HG03039 (cell line): ENCODE data around the gene ZNG1F.
"Not testable (repeated sequence)": the region's sequence is repeated elsewhere in the genome, so short reads cannot be mapped to it uniquely, and the experiment has no call there.

Experiments
- ATAC-seq: cut with Tn5 transposase; IDR thresholded peaks from one replicate; pipeline ENCODE4 v1.9.1; 2021; ENCODE audit warnings: mild to moderate bottlenecking, moderate library complexity; ENCODE audit not compliant: unreplicated experiment

Gene ZNG1F

DNA sequence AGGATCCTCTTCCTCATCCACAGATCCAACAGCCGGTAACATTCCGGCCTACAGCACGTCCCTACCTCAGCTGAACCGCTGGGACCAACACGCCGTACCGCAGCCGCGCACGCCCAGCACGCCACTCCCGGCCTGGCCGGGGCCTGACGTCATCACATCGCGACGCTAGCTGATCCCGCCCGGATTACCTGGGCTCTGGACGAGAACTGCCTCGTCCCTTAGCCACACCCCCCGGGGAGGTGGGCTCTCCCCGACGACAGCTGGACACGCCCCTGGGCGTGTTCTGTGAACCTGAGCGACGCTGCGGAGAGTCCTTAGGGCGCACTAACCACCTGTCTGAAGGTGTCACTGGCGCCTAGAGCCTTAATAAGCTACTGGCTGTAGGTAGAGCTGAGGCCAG is at the start of gene ZNG1F:
TSS of gene ZNG1F (minus strand) at position 101 of the 400 bp plus-strand sequence. CDS start at position 42, 59 bp downstream.
- ATAC-seq = not testable (repeated sequence)

DNA sequence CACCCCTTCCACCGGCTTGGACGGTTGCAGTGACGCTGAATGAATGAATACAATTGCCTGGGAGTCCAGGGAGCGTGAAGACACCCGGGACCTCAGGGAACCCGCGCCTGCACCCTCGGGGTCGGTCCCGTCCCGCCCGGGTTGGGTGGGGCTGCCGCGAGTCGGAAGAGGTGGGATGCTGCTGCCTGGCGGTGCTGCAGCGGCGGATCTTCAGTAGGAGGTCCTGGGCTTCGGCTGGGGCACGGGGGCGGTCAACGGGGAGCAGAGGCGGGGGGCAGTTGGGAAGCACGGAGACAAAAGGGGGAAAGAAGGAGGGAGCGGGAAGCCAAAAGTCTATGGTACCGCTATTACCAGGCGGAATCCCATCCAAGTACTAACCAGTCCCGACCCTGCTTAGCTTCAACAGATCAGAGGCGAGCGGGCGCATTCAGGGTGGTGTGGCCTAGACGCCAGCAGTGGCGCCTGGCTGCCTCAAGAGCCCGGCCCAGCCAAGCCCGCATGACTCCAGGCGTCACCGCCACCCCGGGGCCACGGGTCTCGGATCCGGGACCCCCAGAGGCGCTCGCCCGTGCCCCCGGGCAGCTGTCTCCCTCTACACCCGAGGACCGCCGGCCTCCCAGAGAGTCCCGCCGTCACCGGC is 48.1 kb upstream of the ZNG1F start:
- not testable (repeated sequence) for ATAC-seq

DNA sequence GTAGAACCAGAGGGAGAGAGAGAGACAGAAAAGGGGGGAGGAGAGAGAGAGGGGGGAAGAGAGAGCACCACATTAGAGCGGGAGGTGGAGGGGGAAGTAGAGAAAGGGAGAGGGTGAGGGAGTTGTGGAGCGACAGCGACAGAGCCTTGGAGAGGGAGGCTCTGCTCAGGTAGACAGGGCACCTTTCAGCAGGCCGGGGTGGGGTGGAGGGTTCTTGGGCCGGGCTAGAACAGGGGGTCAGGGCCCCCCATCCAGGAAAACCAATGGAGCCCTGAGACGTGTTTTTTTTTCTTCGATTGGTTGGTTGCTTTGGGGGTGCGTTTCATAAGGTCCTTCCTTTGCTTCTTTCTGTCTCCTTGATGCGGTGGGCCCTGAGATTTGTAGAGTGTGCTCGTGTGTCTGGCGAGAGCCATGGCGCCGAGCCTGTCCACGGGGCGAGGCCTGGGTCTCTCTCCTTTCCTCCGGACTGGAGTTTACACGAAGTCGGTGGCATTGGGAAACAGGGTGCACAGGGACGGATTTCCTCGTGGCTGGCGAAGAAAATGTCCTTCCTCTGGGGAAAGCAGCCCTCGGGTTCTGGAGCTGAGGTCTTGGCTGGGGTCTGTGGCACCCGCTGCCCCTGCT is 47.5 kb upstream of the ZNG1F start:
- not testable (repeated sequence) for ATAC-seq

DNA sequence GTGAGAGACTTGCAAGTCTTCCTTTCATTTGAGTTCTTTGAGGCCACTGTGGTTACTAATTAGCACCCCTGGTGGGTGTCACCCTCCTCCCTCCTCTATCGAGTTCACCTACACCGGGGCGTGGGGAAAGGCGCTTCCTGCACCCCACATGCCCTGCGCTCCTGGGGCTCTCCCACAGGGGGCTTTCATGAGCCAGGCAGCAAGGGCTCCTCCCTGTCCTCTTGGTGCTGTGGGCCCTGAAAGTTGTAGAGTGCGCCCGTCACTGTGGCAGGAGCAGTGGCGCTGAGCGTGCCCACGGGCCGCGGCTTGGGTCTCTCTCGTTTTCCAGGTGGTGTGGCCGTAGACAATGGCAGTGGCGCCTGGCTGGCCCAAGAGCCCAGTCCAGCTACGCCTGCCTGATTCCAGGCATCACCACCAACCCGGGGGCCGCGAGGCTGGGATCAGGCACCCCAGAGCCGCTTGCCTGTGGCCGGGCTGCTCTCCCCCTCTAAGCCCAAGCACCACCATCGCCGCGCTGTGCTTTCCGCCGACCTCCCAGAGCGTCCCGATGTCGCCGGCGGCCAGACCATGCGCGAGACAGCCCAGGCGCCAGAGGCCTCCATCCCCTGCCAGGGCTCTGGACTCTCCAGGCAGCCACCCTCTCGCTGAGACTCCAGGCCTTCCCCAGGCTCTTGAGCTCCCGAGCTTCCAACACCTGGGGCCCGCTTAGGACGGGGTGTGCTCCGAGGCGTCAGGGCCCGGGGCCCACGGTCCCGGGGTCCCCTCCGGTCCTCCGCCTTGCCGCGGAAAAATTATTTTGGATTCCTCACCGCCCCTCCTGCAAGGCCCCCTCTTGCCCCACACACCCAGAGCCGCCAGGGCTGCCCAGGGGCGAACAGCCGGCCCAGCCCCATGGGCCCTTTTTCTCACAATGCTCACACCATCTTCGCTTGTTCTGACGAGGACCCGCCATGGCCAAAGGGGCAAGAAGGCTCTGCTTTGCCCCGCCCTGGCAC is 46.0 kb upstream of the ZNG1F start:
- ATAC-seq = peak; percentile 100

DNA sequence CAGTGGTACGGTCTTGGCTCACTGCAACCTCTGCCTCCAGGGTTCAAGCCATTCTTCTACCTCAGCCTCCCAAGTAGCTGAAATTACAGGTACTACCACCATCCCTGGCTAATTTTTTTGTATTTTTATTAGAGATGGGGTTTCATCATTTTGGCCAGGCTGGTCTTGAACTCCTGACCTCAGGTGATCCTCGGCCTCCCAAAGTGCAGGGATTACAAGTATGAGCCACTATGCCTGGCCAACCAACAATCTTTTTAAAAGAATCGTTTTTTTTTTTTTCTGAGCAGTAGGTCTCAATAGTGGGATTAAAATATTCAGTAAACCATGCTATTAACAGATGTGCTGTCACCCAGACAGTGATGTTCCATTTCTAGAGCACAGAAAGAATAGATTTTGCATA is 45.1 kb upstream of the ZNG1F start:
- peak; percentile 9 for ATAC-seq

DNA sequence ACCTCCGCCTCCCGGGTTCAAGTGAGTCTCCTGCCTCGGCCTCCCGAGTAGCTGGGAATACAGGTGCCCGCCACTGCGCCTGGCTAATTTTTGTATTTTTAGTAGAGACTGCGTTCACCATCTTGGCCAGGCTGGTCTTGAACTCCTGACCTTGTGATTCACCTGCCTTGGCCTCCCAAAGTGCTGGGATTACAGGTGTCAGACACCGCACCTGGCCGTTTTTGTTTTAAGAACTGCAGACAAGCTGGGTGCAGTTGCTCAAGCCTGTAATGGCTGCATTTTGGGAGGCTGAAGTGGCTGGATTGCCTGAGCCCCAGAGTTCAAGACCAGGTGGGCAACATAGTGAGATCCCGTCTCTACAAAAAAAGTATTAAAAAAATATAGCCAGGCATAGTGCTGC is 43.2 kb upstream of the ZNG1F start:
- ATAC-seq = not testable (repeated sequence)

DNA sequence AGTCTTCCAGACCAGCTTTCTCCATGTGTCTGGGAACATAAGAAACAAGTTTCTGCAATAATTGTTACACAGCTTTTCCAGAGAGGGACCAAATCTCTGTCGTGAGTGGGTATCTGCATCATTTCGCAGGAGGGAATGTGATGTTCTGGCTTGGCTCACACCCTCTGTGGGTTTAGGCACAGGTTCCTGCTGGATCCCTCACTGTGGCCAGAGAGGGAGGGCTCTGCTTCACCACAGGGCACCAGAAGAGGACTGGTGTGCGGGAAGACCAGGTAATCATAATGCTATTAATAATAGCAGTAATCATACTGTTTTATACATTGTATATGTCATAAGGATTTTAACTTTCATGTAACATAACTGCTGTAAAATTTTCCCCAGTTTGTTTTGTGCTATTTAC is 41.3 kb upstream of the ZNG1F start:
- not testable (repeated sequence) for ATAC-seq

DNA sequence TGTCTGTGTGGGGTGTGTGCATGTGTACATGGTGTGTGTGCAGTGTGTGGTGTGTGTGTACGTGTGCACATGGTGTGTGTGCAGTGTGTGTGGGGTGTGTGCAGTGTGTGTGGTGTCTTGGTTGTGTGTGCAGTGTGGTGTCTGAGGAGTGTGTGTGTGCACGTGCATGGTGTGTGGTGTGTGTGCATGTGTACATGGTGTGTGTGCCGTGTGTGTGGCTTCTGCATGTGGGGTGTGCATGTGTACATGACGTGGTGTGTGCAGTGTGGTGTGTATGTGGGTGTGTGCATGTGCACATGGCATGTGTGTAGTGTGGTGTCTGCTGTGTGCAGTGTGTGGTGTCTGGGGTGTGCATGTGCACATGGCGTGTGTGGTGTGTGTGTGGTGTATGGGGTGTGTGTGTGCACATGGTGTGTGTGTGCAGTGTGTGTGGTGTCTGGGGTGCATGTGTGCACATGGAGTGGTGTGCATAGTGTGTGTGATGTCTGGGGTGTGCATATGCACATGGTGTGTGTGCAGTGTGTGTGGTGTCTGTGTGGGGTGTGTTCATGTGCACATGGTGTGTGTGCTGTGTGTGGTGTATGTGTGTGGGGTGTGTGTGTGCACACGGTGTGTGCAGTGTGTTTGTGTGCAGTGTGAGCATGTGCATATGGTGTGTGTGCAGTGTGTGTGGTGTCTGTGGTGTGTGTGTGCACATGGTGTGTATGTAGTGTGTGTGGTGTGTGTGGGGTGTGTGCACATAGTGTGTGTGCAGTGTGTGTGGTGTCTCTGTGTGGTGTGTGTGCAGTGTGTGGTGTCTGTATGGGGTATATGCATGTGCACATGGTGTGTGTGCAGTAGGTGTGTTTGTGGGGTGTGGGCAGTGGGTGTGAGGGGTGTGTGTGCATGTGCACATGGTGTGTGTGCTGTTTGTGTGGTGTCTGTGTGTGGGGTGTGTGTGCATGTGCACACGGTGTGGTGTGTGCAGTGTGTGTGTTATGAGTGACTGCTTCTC is 40.6 kb upstream of the ZNG1F start:
- no peak for ATAC-seq

DNA sequence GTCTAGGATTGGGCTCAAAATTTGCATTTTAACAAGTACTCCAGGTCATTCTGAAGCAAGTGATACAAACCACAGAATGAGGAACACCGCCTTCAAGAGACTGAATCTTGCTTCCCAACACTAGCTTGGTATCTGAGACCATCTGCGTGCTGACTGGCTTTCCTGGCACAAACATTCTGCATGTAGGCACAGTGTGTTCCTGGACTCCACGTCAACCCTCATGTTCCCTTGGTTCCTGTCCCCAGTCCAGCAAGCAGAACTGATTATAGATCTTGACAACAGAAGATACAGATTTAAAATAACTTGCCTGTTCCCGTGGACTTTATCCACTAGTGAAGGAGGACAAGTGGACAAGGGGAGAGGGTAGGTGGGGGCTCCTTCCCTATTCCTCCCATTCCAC is 30.7 kb upstream of the ZNG1F start:
- ATAC-seq = not testable (repeated sequence)

DNA sequence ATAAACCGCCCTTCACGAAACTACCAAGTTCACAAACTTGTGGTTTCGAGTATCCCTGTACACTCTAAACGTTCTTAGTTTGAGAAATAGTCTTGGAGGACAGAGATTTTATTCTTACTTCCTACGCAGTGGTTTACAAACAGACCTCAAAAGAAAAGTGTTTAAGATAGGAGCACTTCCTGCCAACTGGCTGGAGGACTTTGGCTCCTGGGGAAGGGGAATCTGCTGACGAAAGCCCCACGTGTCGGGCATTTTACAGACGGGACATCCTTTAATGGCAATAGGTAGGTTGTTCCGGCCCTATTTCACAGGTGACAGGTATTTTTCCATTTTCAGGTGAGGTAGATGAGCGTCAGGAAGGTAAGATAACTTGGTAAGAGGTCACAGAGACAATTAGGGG is 678 bp downstream of the ZNG1F start:
- ATAC-seq = not testable (repeated sequence)

DNA sequence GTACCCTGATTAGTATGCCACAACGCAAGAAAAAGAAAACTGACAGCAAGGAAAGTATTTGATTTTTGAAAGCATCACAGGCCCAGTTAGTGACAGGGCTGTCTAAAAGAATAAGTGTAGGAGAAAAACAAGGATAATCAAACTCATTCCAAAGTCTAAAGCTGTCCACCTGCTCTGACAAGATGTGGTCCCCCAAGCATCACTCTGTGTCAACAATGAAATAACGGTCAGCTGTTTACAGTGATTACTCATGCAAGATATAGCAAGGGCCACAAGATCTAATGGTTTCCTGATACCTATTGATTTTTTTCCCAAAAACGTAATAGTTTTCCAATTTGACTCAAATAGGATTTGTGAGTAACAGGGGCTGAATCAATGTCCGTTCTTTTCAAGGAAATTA is 14.1 kb downstream of the ZNG1F start:
- ATAC-seq = not testable (repeated sequence)

DNA sequence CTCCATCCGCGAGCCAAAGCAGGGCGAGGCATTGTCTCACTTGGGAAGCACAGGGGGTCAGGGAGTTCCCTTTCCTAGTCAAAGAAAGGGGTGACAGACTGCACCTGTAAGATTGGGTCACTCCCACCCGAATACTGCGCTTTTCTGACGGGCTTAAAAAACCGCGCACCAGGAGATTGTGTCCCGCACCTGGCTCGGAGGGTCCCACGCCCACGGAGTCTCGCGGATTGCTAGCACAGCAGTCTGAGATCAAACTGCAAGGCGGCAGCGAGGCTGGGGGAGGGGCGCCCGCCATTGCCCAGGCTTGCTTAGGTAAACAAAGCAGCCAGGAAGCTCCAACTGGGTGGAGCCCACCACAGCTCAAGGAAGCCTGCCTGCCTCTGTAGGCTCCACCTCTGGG is 39.0 kb downstream of the ZNG1F start:
- not testable (repeated sequence) for ATAC-seq

DNA sequence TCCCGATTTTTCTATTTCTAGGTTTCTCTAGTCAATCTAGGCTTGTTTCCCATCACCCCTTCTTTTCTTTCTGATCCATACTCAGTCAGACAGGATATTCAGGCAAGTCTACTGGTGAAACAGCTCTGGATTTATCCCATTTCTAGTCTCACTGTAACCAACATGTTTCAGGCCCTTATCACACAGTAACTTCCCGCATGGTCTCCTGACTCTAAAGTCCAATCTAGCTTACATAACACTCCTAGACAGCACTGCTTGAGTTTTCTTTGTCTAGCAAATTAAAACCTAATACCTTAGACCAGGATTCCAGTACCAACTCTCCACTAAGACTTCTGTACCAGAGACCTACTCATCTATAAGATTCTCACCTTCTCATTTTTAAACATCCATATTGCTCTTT is 47.2 kb downstream of the ZNG1F start:
- ATAC-seq = not testable (repeated sequence)

DNA sequence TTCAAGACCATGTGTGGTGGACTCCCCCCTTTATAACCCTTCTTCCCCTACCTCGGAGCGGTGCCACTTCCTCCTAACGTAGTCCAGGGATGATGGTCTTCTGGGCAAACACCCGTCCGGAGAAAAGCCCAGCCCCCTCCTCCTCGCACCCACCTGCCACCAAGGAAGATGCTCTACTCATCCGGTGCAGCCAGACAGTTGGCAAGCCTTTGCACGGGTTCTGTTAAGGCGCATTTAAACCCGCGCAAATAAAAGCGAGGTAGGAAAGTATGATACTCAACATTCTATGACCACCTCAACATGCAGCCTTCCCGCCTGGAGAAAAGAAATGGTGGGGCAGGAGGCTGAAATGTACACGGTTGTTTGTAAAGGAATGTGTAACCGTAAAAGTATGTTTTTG is 60.5 kb downstream of the ZNG1F start, which contains the start of gene FOXD4L6:
TSS of gene FOXD4L6 (minus strand) at position 101 of the 400 bp plus-strand sequence. CDS start 298 bp downstream, outside the sequence.
- ATAC-seq = not testable (repeated sequence)

DNA sequence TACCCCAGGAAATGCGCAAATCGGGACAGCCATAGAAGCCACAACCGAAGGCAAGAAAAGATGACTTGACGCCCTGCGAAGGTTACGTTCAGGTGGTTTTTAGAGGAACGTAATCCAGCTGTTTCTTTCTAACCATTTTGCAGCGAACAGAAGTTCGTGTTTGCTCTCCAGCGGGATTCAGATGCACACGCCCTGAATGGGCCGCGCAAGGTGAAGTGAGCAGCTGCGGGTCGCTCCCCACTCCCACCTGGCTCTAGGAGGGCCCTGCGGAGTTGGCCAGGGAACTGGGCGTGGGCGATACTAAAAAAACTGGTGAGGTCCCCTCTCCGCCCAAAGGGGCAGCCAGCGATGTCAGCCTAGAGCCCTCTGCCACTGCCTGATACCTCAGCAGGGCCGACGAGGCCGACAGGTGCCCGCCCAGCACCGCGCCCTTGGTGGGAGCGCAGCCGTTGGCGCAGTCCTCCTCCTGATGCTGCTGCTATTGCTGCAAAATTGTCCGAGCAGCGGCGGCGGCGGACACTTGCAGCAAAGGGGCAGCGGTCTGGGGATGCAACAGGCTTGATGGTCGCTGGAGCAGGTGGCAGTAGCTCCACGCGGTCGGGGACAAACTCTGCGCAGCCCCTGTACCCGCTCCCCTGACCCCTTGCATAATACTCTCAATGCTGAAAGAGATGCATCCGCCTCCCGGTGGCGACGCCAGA is 62.2 kb downstream of the ZNG1F start:
- ATAC-seq = not testable (repeated sequence)

DNA sequence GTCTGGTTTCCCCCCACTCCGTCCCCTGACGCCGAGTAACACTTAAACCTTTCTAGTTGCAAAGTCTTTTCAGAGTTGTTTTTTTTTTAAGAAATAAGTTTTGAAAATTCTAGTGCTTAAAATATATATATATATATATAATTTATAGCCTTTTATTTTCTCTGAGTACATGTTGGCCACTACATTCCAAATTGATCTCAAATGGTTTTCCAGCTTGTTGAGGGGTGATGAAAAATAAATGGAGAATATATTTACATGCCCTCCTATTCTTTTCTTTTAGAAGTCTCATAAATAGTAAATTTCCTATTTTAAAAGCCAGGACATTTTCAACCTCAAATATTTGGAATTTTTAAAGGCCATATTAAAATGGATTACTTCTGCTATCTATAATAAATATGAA is 63.2 kb downstream of the ZNG1F start:
- not testable (repeated sequence) for ATAC-seq

DNA sequence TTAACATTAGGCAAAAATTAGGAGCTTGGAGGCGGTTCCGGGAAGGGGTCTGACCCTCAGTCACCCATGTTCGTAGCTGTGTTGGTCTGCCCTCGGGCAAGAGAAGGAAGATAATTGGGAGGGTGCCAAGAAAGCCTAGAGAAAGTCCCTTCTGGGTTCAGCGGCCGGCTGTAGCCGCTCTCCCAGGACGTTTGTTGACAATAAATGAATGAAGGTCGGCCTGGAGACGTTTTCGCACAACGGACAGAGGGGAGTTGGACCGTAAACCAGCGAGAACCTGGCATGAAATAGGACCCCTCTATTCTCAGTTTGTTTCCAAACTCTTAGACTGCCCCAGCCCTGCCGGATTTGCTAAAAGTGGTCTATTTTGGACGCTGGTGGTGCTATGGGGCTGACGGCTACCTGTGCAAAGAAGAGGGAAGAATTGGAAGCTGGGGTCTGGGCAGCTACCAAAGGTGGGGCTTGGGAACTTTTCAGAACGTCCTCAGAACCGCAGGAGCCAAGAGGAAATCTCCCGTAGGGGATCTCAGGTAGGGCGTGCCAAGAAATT is 63.9 kb downstream of the ZNG1F start:
- not testable (repeated sequence) for ATAC-seq

DNA sequence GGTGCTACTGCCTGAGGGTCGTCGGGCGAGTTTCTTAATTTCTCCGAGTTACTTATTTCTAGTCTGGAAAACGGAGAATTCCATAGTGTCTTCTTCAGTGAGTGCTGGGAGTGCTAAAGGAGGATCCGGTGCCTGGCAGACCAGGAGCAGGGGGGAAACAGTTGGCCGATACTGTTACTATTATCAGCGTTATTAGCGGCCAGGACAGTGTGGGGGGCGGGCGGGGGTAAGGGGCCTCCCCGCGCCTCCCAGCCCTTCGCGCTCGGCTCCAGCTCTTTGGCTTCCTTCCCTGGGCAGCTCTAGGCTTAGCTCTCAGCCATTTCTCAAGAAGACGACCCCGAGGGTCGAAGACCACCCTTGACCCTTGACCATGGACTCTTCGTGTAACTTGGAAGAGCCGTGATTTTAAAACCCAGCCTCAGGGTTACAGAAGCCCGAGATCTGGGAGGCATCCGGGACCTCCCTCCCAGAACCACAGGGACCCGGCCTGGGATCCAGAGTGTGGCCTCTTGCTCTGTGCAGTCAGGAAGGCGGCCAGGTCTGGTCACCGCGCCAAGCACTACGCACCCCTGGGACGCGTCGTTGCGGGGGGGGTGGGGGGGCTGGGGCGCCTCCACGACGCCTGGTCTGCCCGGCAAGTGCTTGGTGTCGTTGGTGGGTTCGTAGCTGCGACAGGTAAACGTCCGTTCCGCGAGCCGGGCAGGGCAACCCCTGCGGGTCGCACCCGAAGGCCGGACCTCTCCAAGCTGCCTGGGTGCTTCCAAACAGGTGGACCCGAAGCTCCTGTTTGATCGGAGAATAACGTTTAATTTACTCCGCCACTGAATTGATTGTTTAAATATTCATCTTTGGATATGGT is 64.6 kb downstream of the ZNG1F start:
- not testable (repeated sequence) for ATAC-seq
